ENCODE data around the gene FGF21. TPM values are rescaled to one million over a fixed set of nuclear protein-coding genes. Genes with fewer than 3 reads are reported as not detected.
A peak's percentile ranks its signal among the peaks of the same experiment; 100 is the strongest.
"Not testable (repeated sequence)": the region's sequence is repeated elsewhere in the genome, so short reads cannot be mapped to it uniquely, and the experiment has no call there.

Gene FGF21
- polyA plus RNA-seq, 4 donors: not detected

DNA sequence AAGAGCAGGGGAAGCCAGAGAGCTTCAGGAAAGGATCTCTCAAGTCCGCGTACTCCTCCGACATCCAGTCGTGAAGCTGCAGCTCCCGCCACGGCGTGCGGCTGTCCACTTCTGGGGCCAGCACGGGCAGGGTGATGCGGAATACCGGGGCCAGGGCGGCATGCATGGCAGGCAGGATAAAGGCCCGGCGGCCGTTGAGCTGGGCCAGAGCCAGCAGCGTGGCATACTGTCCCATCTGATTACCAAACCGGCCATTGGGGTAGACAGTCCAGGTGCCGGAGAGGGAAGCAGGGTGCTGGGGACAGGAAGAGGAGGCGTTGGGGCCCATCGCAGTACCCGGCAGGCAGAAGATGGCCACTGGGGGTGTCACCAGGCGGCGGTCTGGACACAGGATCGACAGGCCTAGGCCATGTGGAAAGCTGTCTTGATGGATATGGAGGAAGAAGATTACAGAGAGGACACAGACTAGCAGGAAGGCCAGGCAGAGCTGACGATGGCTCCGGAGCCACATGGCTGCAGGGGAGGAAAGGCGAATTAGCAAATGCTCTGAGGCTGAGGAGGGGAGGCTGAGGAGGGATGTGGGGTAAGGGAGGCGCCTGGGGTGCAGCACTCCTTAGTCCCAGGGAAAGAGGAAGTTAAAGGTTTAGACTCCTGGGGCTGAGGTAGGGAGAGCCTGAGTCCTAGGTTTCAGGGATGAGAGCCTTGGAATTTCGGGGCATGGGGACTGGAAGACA is 4.4 kb upstream of the FGF21 start:
- no peak for DNase-seq (ENCODE audit: low read depth in 4 of 4, low spot score in 3 of 4)

GRCh38 chr19:48751845-48752495 is 3.4 kb upstream of the FGF21 start:
- no peak for DNase-seq (ENCODE audit: low read depth in 4 of 4, low spot score in 3 of 4)

DNA sequence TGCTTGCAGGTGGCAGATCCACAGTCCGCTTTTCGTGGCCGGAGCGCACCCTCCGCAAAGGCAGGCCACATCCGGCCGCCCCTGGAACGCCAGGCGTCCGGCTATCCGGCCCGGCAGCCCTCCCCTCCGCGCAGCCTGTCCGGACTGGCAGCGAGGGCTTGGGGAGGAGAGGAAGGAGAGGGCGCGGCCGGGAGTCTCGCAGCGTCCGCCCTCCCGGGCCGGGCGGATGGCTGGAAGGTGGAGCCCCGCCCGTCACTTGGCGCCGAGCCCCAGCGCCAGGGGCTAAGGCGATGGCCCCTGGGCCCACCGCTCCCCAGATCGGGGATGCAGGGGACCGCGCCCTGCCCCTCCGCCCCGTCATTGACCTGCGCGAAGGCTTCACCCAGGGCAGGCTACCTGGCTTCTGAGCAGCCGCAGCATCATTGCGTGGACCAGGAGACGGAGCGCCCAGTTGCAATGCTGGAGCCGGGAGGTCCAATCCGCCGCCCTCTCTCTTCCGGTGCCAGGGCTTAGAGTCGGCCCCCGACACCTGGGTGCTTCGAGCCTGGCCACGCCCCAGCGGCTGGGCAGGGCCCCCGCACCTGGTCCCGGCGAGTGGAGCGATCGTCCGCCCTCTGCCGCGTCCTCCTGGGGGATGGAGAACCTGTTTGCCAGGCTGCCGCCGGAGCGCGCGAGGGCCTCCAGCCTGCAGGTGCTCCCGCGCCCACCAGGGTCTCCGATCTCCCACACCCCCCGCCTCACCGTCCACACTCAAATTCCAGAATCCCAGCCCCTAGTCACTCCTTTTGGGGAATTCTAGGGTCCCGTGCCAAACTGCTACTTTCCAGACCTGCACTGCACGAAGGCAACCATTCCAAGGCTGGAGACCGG is 2.6 kb upstream of the FGF21 start, which contains the start of gene FUT1:
Gene FUT1 (minus strand): TSS at position 146 of the 870 bp plus-strand sequence. CDS start 1,360 bp downstream, outside the sequence.
- DNase-seq (ENCODE audit: low read depth in 4 of 4, low spot score in 3 of 4): peak in 1 of 4 donors; percentile 57

DNA sequence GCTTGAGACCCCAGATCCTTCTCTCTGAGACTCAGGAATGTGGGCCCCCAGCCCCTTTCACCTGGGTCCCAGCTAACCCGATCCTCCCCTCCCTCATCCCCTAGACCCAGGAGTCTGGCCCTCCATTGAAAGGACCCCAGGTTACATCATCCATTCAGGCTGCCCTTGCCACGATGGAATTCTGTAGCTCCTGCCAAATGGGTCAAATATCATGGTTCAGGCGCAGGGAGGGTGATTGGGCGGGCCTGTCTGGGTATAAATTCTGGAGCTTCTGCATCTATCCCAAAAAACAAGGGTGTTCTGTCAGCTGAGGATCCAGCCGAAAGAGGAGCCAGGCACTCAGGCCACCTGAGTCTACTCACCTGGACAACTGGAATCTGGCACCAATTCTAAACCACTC is 463 bp downstream of the FGF21 start:
- no peak for DNase-seq (ENCODE audit: low read depth in 4 of 4, low spot score in 3 of 4)

DNA sequence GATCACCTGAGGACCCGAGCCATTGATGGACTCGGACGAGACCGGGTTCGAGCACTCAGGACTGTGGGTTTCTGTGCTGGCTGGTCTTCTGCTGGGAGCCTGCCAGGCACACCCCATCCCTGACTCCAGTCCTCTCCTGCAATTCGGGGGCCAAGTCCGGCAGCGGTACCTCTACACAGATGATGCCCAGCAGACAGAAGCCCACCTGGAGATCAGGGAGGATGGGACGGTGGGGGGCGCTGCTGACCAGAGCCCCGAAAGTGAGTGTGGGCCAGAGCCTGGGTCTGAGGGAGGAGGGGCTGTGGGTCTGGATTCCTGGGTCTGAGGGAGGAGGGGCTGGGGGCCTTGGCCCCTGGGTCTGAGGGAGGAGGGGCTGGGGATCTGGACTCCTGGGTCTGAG is 888 bp downstream of the FGF21 start:
- DNase-seq (ENCODE audit: low read depth in 4 of 4, low spot score in 3 of 4): no peak

GRCh38 chr19:48756686-48757085 is 1.4 kb downstream of the FGF21 start:
- DNase-seq (ENCODE audit: low read depth in 4 of 4, low spot score in 3 of 4): no peak

DNA sequence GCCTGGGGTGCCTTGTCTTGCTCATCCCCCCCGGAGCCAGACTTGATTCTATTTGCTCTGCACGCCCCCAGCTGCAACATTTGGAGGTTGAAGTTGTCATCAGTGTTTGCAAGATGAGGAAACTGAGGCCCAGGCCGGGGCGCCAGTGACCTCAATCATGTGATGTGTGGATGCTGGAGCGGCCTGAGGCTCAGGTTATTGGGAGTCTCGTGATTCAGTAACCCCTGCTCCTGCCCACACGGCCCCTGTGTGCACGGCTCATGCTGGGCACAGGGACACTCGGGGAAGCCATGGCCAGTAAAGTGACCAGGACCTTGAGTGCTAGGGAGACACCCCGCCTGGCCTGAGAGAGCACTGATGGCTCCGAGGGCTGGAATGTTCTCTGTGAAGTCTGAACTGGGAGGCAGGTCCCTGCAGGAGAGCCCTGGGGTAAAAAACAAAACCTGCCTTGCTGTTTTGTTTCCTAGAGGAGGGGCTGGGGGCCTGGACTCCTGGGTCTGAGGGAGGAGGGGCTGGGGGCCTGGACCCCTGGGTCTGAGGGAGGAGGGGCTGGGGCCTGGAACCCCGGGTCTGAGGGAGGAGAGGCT is 1.9 kb downstream of the FGF21 start:
- DNase-seq (ENCODE audit: low read depth in 4 of 4, low spot score in 3 of 4): no peak

GRCh38 chr19:48757741-48758144 is 2.4 kb downstream of the FGF21 start:
- no peak for DNase-seq (ENCODE audit: low read depth in 4 of 4, low spot score in 3 of 4)

DNA sequence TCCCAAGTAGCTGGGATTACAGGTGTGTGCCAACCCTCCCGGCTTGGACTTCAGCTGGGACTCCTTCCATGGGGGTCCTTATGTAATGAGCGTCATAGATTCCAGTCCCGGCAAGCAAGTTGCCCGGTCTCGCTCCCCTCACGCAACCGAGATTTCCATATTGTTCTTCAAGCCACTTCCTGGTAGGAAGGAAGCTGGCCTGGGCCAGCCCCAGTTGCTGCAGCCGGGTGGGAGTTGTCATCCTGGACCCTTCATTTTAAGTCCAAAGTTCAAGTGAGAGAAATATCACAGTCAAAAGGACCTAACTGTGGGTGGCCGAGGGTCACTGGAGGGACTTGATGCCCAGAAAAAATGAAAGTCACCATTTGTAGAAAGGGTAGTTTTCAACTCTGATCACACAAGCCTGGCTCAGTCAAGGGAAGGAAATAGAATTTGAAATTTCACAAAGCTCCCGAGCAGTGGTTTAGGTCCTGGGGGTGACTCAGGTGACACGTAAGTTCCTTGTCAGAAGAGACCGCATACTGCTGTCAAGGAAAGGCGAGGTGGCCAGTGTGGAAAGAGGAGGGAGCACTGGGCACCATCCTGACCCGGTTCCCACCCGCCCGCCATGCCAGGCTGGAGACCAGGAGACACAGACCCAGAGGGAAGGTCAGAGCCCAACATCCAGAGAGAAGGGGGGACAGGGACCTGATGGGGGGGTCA is 5.3 kb downstream of the FGF21 start:
- DNase-seq (ENCODE audit: low read depth in 4 of 4, low spot score in 3 of 4): no peak

GRCh38 chr19:48765816-48766215 is 10.5 kb downstream of the FGF21 start:
- DNase-seq (ENCODE audit: low read depth in 4 of 4, low spot score in 3 of 4): not testable (repeated sequence)

DNA sequence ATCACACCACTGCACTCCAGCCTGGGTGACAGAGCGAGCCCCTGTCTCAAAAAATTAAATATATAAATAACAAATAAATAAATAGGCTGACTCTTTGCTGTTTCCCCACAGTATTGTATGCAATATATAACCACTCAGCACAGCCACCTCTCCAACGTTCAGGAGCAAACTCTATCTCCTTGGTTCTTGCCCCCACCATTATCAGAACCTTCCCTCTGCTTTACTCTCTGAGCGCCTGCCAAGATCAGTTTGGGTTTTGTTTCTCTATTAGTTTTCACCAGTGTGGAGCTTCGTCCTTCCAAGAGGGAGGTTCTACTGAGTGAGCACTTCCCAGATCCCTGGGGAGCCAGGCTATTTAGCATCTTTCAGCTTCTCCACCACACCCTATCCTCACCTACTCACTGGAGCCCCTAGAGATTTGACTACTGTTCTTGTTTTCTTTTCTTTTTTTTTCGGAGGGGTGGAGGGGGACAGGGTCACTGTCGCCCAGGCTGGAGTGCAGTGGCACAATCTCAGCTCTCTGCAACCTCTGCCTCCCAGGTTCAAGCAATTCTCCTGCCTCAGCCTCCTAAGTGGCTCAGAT is 12.9 kb downstream of the FGF21 start:
- DNase-seq (ENCODE audit: low read depth in 4 of 4, low spot score in 3 of 4): not testable (repeated sequence)

DNA sequence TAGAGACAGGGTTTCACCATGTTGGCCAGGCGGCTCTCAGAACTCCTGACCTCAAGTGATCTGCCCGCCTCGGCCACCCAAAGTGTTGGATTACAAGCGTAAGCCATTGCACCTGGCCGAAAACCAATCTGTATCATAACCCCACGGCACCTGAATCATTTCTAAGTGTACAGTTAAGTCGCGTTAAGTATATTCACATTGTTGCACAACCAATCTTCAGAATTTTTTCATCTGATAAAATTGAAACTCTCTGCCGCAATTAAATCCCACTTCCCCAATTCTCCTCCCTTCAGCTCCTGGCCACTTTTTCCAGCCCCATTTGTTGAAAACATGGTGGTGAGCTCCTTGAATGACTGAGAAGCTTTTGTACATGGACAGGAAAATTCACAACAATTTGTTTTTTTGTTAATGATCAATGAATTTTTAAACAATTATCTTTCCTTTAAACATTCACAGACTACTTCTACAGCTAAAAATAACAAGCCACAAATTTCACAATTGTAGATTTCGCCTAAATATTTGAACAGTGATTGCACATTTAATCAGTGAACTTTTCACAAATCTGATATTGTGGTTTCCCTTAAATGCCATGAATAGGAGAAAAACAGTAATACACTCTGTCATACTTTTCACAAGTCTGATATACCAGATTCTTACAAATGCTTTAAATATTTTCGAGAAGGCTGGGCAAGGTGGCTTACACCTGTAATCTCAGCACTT is 13.8 kb downstream of the FGF21 start:
- DNase-seq (ENCODE audit: low read depth in 4 of 4, low spot score in 3 of 4): no peak

DNA sequence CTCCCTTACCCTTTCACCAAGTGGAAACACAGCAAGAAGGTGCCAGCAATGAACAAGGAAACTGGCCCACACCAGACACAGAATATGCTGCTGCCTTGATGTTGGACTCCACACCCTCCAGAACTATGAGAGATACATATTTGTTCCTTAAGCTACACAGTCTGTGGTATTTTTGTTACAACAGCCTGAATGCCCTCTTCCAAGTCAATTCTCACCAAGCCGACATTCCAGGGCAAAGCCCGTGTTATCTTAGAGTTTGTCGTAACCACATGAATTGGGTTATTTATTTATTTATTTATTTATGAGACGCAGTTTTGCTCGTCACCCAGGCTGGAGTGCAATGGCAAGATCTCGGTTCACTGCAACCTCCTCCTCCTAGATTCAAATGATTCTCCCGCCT is 14.9 kb downstream of the FGF21 start:
- DNase-seq (ENCODE audit: low read depth in 4 of 4, low spot score in 3 of 4): no peak

- no peak for DNase-seq (ENCODE audit: low read depth in 4 of 4, low spot score in 3 of 4)
Measured at GRCh38 chr19:48770734-48771472, 15.6 kb downstream of the FGF21 start.

DNA sequence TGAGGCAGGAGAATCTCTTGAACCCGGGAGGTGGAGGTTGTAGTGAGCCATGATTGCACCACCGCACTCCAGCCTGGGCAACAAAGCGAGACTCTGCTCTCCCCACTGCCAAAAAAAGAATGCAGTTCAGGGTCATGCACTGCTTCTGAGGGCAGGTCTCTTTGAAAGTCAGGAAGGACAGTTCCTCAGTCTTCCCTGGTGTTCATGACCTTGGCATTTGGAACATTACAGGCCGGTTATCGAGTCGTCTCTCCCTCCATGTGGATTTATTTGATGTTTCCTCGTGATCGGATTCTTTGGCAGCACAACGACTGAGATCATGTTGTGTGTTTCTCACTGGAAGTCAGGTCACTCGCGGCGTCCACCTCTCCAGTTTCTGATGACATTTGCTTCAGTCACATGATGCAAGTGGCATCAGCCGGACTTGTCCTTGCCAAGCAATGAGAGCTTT is 17.2 kb downstream of the FGF21 start:
- DNase-seq (ENCODE audit: low read depth in 4 of 4, low spot score in 3 of 4): no peak

- DNase-seq (ENCODE audit: low read depth in 4 of 4, low spot score in 3 of 4): no peak
Measured at GRCh38 chr19:48777139-48777538, 21.8 kb downstream of the FGF21 start.

DNA sequence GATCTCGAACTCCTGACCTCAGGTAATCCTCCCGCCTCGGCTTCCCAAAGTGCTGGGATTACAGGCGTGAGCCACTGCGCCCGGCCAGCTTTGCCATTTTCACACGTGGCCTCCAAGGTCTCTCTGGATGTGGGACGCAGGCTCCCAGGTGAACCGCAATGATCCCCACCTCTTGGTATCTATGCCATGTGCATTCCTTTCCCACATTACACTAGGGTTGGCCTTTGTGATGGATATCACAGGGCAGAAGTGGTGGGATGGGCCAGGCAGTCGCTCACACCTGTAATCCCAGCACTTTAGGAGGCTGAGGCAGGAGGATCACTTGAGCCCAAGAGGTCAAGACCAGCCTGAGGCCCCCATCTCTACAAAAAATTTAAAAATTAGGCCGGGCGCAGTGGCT is 22.4 kb downstream of the FGF21 start:
- DNase-seq (ENCODE audit: low read depth in 4 of 4, low spot score in 3 of 4): no peak

DNA sequence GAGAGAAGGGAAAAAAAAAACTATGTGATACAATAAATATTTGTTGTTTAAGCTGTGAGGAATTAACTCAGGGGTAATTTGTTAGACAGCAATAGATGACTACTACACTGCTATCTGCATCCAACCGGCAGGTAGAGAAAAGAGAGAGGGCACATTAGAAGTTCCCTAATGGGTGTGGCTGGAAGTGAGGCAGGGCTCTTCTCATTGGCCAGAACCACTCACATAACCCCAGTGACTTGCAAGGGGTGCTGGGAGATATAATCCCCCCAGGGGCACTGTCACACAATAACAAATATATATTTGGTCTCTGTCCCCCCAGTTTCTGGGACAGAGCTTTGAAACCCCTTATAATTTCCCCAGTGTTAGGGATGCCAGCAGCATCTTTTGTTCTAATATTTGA is 24.3 kb downstream of the FGF21 start:
- no peak for DNase-seq (ENCODE audit: low read depth in 4 of 4, low spot score in 3 of 4)

All from left renal pelvis (tissue), 4 donors.